Nephron progenitor cell (in vitro differentiated cells): ENCODE measurements around the gene SLC25A6.

Experiments used
- DNase-seq: peaks from one replicate; pipeline ENCODE4 v3.0.0; 2021
- H3K27ac Mint-ChIP-seq: 2 replicates; pipeline ENCODE4 v1.8.0; 2021; ENCODE audit warnings: mild to moderate bottlenecking, moderate library complexity, mixed read lengths
- H3K27me3 Mint-ChIP-seq: 2 replicates; pipeline ENCODE4 v1.8.0; 2021; ENCODE audit warnings: mild to moderate bottlenecking, low read depth, mixed read lengths; ENCODE audit not compliant: poor library complexity
- H3K36me3 Mint-ChIP-seq: 2 replicates; pipeline ENCODE4 v1.8.0; 2021; ENCODE audit warnings: low read depth, mixed read lengths
- H3K4me1 Mint-ChIP-seq: 2 replicates; pipeline ENCODE4 v1.8.0; 2021; ENCODE audit warnings: mixed read lengths
- H3K4me3 Mint-ChIP-seq: 2 replicates; pipeline ENCODE4 v1.8.0; 2021; ENCODE audit warnings: mild to moderate bottlenecking, moderate library complexity, mixed read lengths
- H3K9me3 Mint-ChIP-seq: 2 replicates; pipeline ENCODE4 v1.8.0; 2021; ENCODE audit warnings: mild to moderate bottlenecking, moderate library complexity, mixed read lengths
- TF ChIP-seq, protein P1 (sequence below): fragments of 200-600 bp; sonication (generic); IDR thresholded peaks from 2 replicates; pipeline ENCODE4 v1.5.0; 2021; ENCODE audit warnings: antibody characterized with exemption

SLC25A6 gene

DNA sequence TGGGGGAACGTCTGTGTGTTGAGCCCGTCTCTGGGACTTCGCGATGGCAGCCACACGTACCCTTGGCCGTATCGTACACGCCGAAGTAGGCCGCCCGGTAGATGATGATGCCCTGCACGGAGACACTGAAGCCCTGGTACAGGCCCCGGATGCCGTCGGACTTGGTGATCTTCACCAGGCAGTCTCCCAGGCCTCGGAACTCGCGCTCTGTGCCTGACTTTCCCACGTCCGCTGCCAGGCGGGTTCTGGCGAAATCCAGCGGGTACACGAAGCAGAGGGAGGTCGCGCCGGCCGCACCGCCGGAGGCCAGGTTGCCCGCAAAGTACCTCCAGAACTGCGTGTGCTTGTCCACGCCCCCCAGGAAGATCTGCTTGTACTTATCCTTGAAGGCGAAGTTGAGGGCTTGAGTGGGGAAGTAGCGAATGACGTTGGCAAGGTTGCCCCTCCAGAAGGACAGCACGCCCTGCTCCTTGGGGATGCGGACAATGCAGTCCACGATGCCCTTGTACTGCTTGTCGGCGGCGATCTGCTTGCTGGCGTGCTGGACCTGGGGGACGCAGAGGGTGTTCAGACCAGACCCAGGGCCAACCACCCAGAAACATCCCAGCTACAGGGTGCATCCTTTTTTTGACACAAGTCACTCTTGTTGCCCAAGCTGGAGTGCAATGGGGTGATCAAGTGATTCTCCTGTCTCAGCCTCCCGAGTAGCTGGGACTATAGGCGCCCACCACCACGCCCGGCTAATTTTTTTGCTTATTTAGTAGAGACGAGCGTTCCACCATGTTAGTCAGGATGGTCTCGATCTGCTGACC, 2.5 kb downstream of the SLC25A6 start:
- no peak for DNase-seq
- no peak overlapping the region for H3K27ac Mint-ChIP-seq
- peak overlapping the region; percentile 54 for H3K4me3 Mint-ChIP-seq
- H3K4me1 Mint-ChIP-seq: peaks cover 35% of the 10 kb centered on the region
- peaks cover 52% of the 10 kb centered on the region for H3K36me3 Mint-ChIP-seq
- H3K27me3 Mint-ChIP-seq: peaks cover 8% of the 10 kb centered on the region
- TF ChIP-seq, protein P1, sequence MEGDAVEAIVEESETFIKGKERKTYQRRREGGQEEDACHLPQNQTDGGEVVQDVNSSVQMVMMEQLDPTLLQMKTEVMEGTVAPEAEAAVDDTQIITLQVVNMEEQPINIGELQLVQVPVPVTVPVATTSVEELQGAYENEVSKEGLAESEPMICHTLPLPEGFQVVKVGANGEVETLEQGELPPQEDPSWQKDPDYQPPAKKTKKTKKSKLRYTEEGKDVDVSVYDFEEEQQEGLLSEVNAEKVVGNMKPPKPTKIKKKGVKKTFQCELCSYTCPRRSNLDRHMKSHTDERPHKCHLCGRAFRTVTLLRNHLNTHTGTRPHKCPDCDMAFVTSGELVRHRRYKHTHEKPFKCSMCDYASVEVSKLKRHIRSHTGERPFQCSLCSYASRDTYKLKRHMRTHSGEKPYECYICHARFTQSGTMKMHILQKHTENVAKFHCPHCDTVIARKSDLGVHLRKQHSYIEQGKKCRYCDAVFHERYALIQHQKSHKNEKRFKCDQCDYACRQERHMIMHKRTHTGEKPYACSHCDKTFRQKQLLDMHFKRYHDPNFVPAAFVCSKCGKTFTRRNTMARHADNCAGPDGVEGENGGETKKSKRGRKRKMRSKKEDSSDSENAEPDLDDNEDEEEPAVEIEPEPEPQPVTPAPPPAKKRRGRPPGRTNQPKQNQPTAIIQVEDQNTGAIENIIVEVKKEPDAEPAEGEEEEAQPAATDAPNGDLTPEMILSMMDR: no peak
- H3K9me3 Mint-ChIP-seq: no peaks in the 10 kb centered on the region

DNA sequence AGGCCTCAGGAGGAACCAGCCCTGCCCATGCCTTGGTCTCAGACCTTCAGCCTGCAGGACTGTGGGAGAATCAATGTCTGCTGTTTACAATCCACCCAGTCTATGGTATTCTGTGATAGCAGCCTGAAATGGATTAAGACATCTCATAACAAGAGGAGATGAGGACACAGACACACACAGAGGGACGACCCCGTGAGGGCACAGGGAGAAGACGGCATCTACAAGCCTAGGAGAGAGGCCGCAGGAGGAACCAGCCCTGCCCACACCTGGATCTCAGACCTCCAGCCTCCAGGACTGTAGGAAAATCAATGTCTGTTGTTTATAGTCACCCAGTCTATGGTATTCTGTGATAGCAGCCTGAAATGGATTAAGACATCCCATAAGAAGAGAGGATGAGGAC, 3.3 kb downstream of the SLC25A6 start:
- Mint-ChIP-seq H3K27me3 (peaks cover 8% of the 10 kb centered on the region), H3K27ac (no peak overlapping the region), H3K4me3 (peak overlapping the region; percentile 54), H3K9me3 (no peaks in the 10 kb centered on the region), H3K4me1 (peaks cover 27% of the 10 kb centered on the region), H3K36me3 (peaks cover 60% of the 10 kb centered on the region)
- no peak for DNase-seq
- TF ChIP-seq, protein P1: no peak

DNA sequence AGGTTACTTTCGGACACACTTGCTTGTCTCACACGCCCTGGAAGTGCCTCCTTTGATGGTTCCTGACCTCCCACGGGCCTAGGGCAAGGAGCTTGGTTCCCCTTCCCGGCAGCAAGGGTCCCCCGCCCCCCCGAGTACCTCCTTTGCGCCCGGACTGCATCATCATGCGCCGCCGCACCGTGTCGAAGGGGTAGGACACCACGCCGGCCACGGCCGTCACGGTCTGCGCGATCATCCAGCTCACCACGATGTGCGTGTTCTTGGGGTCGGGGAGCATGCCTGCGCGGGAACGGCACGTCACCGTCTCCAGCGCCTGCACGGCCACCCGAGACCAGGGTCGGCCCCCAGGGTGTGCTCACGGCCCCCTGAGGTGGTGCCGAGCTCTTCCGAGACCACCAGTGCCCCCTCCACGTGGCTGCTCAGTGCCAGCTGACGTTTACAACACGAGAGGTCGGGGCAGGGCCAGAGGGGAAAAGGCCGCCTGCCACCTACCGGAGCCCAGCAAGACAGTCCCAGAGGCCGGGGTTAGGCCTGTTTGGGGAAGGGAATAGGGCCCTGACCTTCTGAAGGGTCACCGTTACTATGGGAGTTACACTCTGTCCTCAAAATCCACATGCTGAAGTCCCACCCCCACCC, 4.7 kb downstream of the SLC25A6 start:
- no peak for DNase-seq
- Mint-ChIP-seq H3K4me1 (peaks cover 24% of the 10 kb centered on the region), H3K4me3 (no peak overlapping the region), H3K27me3 (peaks cover 8% of the 10 kb centered on the region), H3K9me3 (no peaks in the 10 kb centered on the region), H3K36me3 (peaks cover 67% of the 10 kb centered on the region), H3K27ac (peak overlapping the region; percentile 25)
- TF ChIP-seq, protein P1: no peak

DNA sequence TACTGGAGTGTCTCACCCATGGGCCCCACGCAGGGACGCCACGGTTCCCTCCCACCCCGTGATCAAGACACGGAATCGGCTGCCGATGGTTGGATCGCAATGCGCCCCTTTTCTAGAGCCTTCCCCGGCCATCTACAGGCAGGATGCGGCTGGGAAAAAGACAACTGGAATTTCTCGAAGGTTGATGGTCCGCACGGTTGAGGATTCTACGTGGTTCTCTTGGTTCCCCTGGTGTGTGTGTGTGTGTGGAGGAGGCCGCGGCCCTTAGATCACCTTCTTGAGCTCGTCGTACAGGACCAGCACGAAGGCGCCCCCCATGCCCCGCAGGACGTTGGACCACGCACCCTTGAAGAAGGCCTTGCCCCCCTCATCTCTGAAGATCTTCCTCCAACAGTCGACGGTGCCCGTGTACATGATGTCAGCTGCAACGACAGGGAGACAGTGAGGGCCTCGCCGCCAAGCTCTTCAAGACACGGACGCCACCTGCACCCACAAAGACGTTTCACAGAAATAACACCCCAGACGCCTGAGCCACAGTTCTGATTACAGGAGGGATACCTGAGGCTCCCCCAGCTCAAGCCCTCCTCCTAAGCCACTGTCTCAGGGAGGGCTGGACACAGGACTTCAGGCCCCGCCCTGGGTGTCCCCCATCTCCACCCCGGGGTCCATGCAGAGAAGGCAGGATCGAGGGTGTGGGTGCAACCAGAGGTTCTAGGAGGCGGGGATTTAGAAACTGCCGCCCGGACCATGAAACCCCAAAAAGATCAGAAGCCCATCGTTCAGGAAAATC, 5.4 kb downstream of the SLC25A6 start:
- TF ChIP-seq, protein P1: no peak
- Mint-ChIP-seq H3K36me3 (peaks cover 69% of the 10 kb centered on the region), H3K4me3 (no peak overlapping the region), H3K27ac (no peak overlapping the region), H3K4me1 (peaks cover 24% of the 10 kb centered on the region), H3K27me3 (peaks cover 8% of the 10 kb centered on the region), H3K9me3 (no peaks in the 10 kb centered on the region)
- DNase-seq: no peak

DNA sequence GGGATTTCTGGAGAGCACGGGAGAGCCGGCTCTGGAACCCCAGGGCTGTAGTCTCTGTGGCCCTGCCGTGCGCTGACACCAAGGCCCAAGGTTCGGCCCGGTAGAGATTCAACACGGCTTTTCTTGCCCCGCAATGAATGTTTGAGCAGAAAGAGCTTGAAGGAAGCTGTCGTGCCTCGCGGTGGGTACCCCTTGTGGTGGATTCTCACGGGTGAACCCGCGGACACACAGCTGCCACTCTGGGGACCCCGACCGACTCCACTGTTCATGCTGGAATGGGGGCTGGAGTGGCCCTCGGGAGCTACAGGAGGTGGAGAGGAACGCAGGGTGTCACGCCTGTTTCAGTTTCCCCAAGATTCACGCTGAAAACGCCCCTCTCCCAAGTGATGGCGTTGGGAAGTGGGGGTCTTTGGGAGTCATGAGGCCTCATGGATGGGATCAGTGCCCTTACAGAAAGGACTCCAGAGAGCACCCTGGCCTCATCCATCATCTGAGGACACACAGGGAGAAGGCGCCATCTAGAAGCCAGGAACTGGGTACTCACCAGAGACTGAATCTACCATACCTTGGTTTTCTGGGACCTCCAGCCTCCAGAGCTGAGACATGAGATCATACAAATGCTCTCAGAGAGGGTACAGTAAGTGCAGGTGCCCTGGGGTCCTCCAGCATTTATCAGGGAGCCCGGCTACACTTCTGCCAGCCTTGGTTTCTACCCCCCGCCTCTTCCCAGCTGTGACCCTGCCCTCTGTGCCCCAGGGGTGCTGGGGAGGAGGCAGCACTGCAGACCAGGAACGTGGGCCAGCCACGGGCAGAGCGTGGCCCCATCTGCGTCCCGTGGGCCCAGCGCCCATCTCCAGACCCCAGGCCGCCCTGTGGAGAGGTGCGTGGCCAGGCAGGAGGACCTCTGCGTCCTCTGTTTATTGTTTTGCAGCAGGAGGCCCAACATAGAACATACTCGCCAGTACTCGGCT, 6.4 kb downstream of the SLC25A6 start:
- H3K4me3 Mint-ChIP-seq: no peak overlapping the region

More for the DNA sequence above, 6.4 kb downstream of the SLC25A6 start:
- Mint-ChIP-seq H3K36me3 (peaks cover 62% of the 10 kb centered on the region), H3K27me3 (peaks cover 2% of the 10 kb centered on the region), H3K4me1 (peaks cover 15% of the 10 kb centered on the region), H3K27ac (peak overlapping the region; percentile 25), H3K9me3 (no peaks in the 10 kb centered on the region)
- TF ChIP-seq, protein P1: no peak
- DNase-seq: no peak
